Fibroblast of skin of back (primary cell): ENCODE results near the gene EPG5.

Source experiments
- DNase-seq: peaks from one replicate; pipeline ENCODE4 v3.0.0-alpha.2; 2013

EPG5 gene

GRCh38 chr18:45920367-45920766 lies 46.8 kb downstream of the EPG5 start:
- peak; percentile 50 for DNase-seq

GRCh38 chr18:45916302-45916701 lies 50.8 kb downstream of the EPG5 start:
- no peak for DNase-seq

GRCh38 chr18:45913276-45913675 lies 53.9 kb downstream of the EPG5 start:
- no peak for DNase-seq

- DNase-seq: peak; percentile 38
Measured at GRCh38 chr18:45910405-45911023, 56.6 kb downstream of the EPG5 start.

- no peak for DNase-seq
Measured at GRCh38 chr18:45901654-45902210, 65.4 kb downstream of the EPG5 start.

- DNase-seq: no peak
Measured at GRCh38 chr18:45900623-45901022, 66.5 kb downstream of the EPG5 start.

- DNase-seq: no peak
Measured at GRCh38 chr18:45896991-45897390, 70.1 kb downstream of the EPG5 start.

GRCh38 chr18:45896452-45896851 lies 70.7 kb downstream of the EPG5 start:
- no peak for DNase-seq

GRCh38 chr18:45895339-45895738 lies 71.8 kb downstream of the EPG5 start:
- DNase-seq: no peak

GRCh38 chr18:45894818-45895217 lies 72.3 kb downstream of the EPG5 start:
- DNase-seq: no peak

- DNase-seq: no peak
Measured at GRCh38 chr18:45891806-45892205, 75.3 kb downstream of the EPG5 start.

- DNase-seq: no peak
Measured at GRCh38 chr18:45890606-45891005, 76.5 kb downstream of the EPG5 start.

GRCh38 chr18:45889419-45890064 lies 77.6 kb downstream of the EPG5 start:
- no peak for DNase-seq

GRCh38 chr18:45887585-45887984 lies 79.5 kb downstream of the EPG5 start:
- no peak for DNase-seq

GRCh38 chr18:45880876-45881558 lies 86.1 kb downstream of the EPG5 start:
- no peak for DNase-seq

GRCh38 chr18:45879681-45880655 lies 87.2 kb downstream of the EPG5 start:
- DNase-seq: peak; percentile 52

GRCh38 chr18:45877403-45877802 lies 89.7 kb downstream of the EPG5 start:
- DNase-seq: no peak

GRCh38 chr18:45876161-45876560 lies 91.0 kb downstream of the EPG5 start:
- DNase-seq: no peak

- DNase-seq: no peak
Measured at GRCh38 chr18:45874491-45875184, 92.5 kb downstream of the EPG5 start.

GRCh38 chr18:45871431-45872084 lies 95.6 kb downstream of the EPG5 start:
- DNase-seq: no peak

- no peak for DNase-seq
Measured at GRCh38 chr18:45870419-45870818, 96.7 kb downstream of the EPG5 start.
